Natural killer cell (primary cell): ENCODE measurements around the gene TBX3. TPM values are rescaled to one million over a fixed set of nuclear protein-coding genes. Genes with fewer than 3 reads are reported as not detected.

Source experiments
- ATAC-seq, 3 donors: fragments of 150-1000 bp in 2 of 3; fragments of 200-7000 bp in 1 of 3; cut with Tn5 transposase; 1 replicate in 1 of 3; 2 replicates in 2 of 3; pipeline ENCODE4 v1.10.0; 2021; ENCODE audit warnings: mild to moderate bottlenecking in 2 of 3, moderate library complexity in 2 of 3
- DNase-seq, 2 donors: peaks; one replicate each; pipeline versions ENCODE4 v3.0.0 to v3.0.0-alpha.2; 2013 to 2021; ENCODE audit warnings: mixed read lengths in 1 of 2
- H3K27ac ChIP-seq: one replicate; pipeline ENCODE4 v1.5.1; 2013; ENCODE audit warnings: mild to moderate bottlenecking, low read length
- H3K27me3 ChIP-seq: one replicate; pipeline ENCODE4 v1.6.1; 2013; ENCODE audit warnings: low read length; ENCODE audit not compliant: control insufficient read depth, insufficient read depth
- H3K36me3 ChIP-seq: one replicate; pipeline ENCODE4 v1.6.1; 2013; ENCODE audit warnings: low read length; ENCODE audit not compliant: control insufficient read depth, insufficient read depth
- H3K4me1 ChIP-seq: one replicate; pipeline ENCODE4 v1.6.1; 2013; ENCODE audit warnings: low read length; ENCODE audit not compliant: control insufficient read depth, insufficient read depth
- H3K4me3 ChIP-seq: one replicate; pipeline ENCODE4 v1.5.1; 2013; ENCODE audit warnings: low read length
- H3K9me3 ChIP-seq: one replicate; pipeline ENCODE4 v1.6.1; 2013; ENCODE audit warnings: low read length; ENCODE audit not compliant: control insufficient read depth, insufficient read depth
- H3K27ac Mint-ChIP-seq, 2 donors: one replicate each; pipeline ENCODE4 v1.8.0; 2022; ENCODE audit warnings: mild to moderate bottlenecking in 2 of 2, mixed read lengths in 2 of 2, moderate library complexity in 1 of 2
- H3K27me3 Mint-ChIP-seq, 2 donors: one replicate each; pipeline ENCODE4 v1.8.0; 2022; ENCODE audit warnings: low read depth in 2 of 2, mixed read lengths in 2 of 2
- H3K36me3 Mint-ChIP-seq: one replicate; pipeline ENCODE4 v1.8.0; 2022; ENCODE audit warnings: mixed read lengths
- H3K4me1 Mint-ChIP-seq, 2 donors: one replicate each; pipeline ENCODE4 v1.8.0; 2022; ENCODE audit warnings: mixed read lengths in 2 of 2
- H3K4me3 Mint-ChIP-seq: one replicate; pipeline ENCODE4 v1.8.0; 2022; ENCODE audit warnings: mild to moderate bottlenecking, moderate library complexity, mixed read lengths
- H3K9me3 Mint-ChIP-seq, 2 donors: one replicate each; pipeline ENCODE4 v1.8.0; 2022; ENCODE audit warnings: mixed read lengths in 2 of 2
- CTCF ChIP-seq: fragments of 200-600 bp; IDR thresholded peaks from one replicate; pipeline ENCODE4 v1.8.0; 2022; ENCODE audit warnings: antibody characterized with exemption
- WGBS: methylation state at CpG from one replicate; pipeline ENCODE4 v1.1.7; 2013; ENCODE audit warnings: missing lambda C conversion rate; ENCODE audit not compliant: insufficient coverage; 5-methylcytosine and 5-hydroxymethylcytosine counted together
- intact Hi-C: fragments of 100-400 bp; cut with micrococcal nuclease; formaldehyde crosslinking; loops from one replicate; pipeline ENCODE4 v1.14.2; 2022
- total RNA-seq, 4 donors: library from RNA; stranded (reverse); fragments of 120-200 nt in 1 of 4; gene quantifications; one replicate each; pipeline versions ENCODE4 v1.2.3 to v1.2.4, GENCODE V29; 2013 to 2022

The TBX3 gene
- total RNA-seq, 3 donors from 2014 or later (not counting 1 experiment from before 2014, with no cell fraction given), result 0.05 TPM; not detected in 2

GRCh38 chr12:114628199-114628598 is 55.8 kb downstream of the TBX3 start:
- intact Hi-C loops, result no loop called here
- H3K4me1 ChIP-seq, result no peaks in the 10 kb centered on the region
- no peaks in the 10 kb centered on the region for H3K9me3 ChIP-seq
- no peak overlapping the region for H3K4me3 ChIP-seq
- Mint-ChIP-seq H3K27me3 (peaks cover 2 to 5% of the 10 kb centered on the region in 2 donors), H3K9me3 (no peaks in the 10 kb centered on the region), H3K4me1 (no peaks in the 10 kb centered on the region), H3K4me3 (no peak overlapping the region), H3K36me3 (no peaks in the 10 kb centered on the region), H3K27ac (no peak overlapping the region)
- no peaks in the 10 kb centered on the region for H3K36me3 ChIP-seq
- DNase-seq, result no peak
- ATAC-seq, result no peak
- TF ChIP-seq CTCF, result no peak
- H3K27me3 ChIP-seq, result no peaks in the 10 kb centered on the region
- no peak overlapping the region for H3K27ac ChIP-seq
- 45% methylated on average over 2 of the region's 5 CpGs for WGBS

DNA sequence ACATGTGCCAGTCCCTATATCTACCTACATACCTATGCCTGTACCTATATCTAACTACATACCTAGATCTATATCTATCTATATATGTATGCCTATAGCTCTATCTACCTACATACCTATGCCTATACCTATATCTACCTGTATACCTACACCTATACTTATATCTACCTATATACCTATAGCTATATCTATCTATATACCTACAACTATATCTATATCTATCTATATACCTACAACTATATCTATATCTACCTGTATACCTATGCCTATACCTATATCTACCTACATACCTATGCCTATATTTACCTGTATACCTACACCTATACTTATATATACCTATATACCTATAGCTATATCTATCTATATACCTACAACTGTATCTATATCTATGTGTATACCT is 56.6 kb downstream of the TBX3 start:
- no peaks in the 10 kb centered on the region for H3K4me1 Mint-ChIP-seq
- no peaks in the 10 kb centered on the region for H3K36me3 ChIP-seq
- H3K4me1 ChIP-seq, result no peaks in the 10 kb centered on the region
- no peaks in the 10 kb centered on the region for H3K9me3 Mint-ChIP-seq
- no peak for TF ChIP-seq CTCF
- DNase-seq, result no peak
- H3K27ac ChIP-seq, result no peak overlapping the region
- intact Hi-C loops, result no loop called here
- H3K4me3 Mint-ChIP-seq, result no peak overlapping the region
- peaks cover 2 to 5% of the 10 kb centered on the region in 2 donors for H3K27me3 Mint-ChIP-seq
- peak in 1 of 3 donors; percentile 22 for ATAC-seq
- no peaks in the 10 kb centered on the region for H3K27me3 ChIP-seq
- H3K4me3 ChIP-seq, result no peak overlapping the region
- H3K36me3 Mint-ChIP-seq, result no peaks in the 10 kb centered on the region
- H3K9me3 ChIP-seq, result no peaks in the 10 kb centered on the region
- H3K27ac Mint-ChIP-seq, result no peak overlapping the region

- 60% methylated on average over 7 of the region's 7 CpGs for WGBS
- H3K9me3 ChIP-seq, result no peaks in the 10 kb centered on the region
- H3K27me3 ChIP-seq, result no peaks in the 10 kb centered on the region
- no peaks in the 10 kb centered on the region for H3K9me3 Mint-ChIP-seq
- no peaks in the 10 kb centered on the region for H3K4me1 ChIP-seq
- no peaks in the 10 kb centered on the region for H3K36me3 Mint-ChIP-seq
- H3K27me3 Mint-ChIP-seq, result peaks cover 2 to 5% of the 10 kb centered on the region in 2 donors
- no peak overlapping the region for H3K4me3 ChIP-seq
- TF ChIP-seq CTCF, result peak; percentile 29
- no peaks in the 10 kb centered on the region for H3K4me1 Mint-ChIP-seq
- intact Hi-C loops, result no loop called here
- ATAC-seq, result no peak
- no peak overlapping the region for H3K27ac Mint-ChIP-seq
- H3K36me3 ChIP-seq, result no peaks in the 10 kb centered on the region
- H3K27ac ChIP-seq, result no peak overlapping the region
- H3K4me3 Mint-ChIP-seq, result no peak overlapping the region
- peak in 1 of 2 donors; percentile 34 for DNase-seq
Observed at GRCh38 chr12:114625294-114625851, 58.6 kb downstream of the TBX3 start.

DNA sequence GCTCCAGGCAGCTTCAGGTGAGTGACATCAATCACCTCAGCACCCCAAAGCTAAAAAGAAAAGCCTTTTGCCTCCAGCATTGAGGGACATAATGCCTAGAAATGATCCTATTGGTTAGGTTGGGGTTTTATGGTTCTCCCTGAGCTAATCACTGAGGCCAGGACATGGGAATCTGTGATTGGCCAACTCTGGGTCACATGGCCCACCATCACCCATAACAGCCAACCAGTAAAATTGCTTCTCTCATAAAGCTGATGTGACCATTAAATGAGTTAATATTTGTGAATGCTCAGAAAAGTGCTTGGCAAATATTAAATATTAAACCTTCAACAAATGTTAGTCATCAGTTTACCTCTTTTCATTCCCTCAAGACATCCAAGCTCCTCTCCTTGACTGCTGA is 60.2 kb downstream of the TBX3 start:
- Mint-ChIP-seq H3K9me3 (no peaks in the 10 kb centered on the region), H3K36me3 (no peaks in the 10 kb centered on the region), H3K4me1 (no peaks in the 10 kb centered on the region), H3K27me3 (peaks cover 2% of the 10 kb centered on the region in 2 donors), H3K4me3 (no peak overlapping the region), H3K27ac (no peak overlapping the region)
- H3K27me3 ChIP-seq, result no peaks in the 10 kb centered on the region
- no peak overlapping the region for H3K27ac ChIP-seq
- ATAC-seq (no peak), DNase-seq (no peak)
- no peak overlapping the region for H3K4me3 ChIP-seq
- no peaks in the 10 kb centered on the region for H3K36me3 ChIP-seq
- no peaks in the 10 kb centered on the region for H3K9me3 ChIP-seq
- H3K4me1 ChIP-seq, result no peaks in the 10 kb centered on the region
- no peak for TF ChIP-seq CTCF
- intact Hi-C loops, result no loop called here
